C4-2B (cell line): ENCODE results near the gene THUMPD3.

Experiments
- H3K27ac ChIP-seq: fragments of 450-650 bp; 2 replicates; pipeline ENCODE4 v1.5.1; 2017
- CTCF ChIP-seq: fragments of 450-650 bp; conservative IDR thresholded peaks from 2 replicates; pipeline ENCODE4 v1.5.1; 2017; ENCODE audit warnings: mild to moderate bottlenecking
- ZFX ChIP-seq: fragments of 450-650 bp; IDR thresholded peaks from 2 replicates; pipeline ENCODE4 v1.6.1; 2017

The THUMPD3 gene, protein sequence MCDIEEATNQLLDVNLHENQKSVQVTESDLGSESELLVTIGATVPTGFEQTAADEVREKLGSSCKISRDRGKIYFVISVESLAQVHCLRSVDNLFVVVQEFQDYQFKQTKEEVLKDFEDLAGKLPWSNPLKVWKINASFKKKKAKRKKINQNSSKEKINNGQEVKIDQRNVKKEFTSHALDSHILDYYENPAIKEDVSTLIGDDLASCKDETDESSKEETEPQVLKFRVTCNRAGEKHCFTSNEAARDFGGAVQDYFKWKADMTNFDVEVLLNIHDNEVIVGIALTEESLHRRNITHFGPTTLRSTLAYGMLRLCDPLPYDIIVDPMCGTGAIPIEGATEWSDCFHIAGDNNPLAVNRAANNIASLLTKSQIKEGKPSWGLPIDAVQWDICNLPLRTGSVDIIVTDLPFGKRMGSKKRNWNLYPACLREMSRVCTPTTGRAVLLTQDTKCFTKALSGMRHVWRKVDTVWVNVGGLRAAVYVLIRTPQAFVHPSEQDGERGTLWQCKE

DNA sequence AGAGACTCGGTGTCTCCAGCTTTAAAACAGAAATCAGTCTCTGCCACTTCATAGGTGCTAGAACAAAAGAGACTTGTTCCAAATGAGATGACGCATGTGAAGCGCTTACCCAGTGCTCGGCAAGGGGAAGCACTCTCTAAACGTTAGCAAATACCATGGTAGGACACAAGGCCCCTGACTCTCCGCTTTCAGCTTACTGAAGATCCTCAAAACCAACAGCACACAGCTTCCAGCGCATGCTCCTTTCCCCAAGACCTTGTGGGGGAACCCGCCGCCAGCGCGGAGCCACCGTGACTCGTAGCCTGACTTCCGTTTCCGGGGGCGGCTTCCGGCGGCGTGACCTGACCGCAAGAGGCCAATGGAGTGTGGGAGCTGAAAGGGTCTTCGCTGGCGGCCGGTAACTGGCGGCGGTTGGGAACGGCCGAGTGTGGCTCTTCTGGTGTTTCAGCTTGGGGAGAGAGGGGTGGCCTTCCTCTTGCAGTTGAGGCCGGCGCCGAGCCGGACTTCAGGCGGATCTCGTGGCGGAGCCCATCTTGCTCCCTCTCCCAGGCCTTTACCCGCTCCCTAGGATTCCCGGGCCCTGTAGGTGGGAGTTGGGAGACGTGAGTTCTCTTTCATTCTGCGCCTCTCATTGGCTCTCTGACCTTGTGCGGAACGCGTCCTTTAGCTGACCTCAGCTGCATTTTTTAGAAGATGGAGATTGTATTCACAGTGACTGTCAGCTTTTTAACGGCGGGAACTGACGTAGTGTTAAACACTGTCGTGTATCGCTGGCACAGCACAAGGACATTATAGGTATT, at the start of gene THUMPD3:
Gene THUMPD3 (plus strand): TSS at position 324 of the 800 bp plus-strand sequence. CDS start 2,015 bp downstream, outside the sequence.
- TF ChIP-seq ZFX (peak; percentile 84), CTCF (no peak)

GRCh38 chr3:9314796-9315195, 48.1 kb upstream of the THUMPD3 start:
- peak overlapping the region; percentile 74 for H3K27ac ChIP-seq
- TF ChIP-seq ZFX (no peak), CTCF (no peak)

More for the DNA sequence above, at the start of gene THUMPD3:
- peak within 1 kb of the TSS; percentile 92 for H3K27ac ChIP-seq

- no peak overlapping the region for H3K27ac ChIP-seq
- TF ChIP-seq CTCF (no peak), ZFX (no peak)
These were observed 45.9 kb upstream of the THUMPD3 start for GRCh38 chr3:9316881-9317361.

DNA sequence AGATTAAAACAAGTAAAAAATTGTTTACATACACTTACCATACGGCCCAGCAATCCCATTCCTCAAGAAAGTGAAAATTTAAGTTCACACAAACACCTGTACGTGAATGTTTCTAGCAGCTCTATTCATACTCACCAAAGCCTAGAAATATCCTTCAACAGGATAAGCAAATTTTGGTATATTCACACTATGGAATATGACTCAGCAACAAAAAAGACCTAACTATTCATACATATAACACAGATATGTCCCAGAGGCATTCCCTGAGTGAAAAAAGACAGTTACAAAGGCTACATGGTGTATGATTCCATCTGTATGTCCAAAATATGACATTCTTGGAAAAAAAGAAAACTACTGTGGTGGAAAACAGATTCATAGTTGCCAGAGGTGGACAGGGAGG, 40.1 kb upstream of the THUMPD3 start:
- TF ChIP-seq CTCF (no peak), ZFX (no peak)
- no peak overlapping the region for H3K27ac ChIP-seq

DNA sequence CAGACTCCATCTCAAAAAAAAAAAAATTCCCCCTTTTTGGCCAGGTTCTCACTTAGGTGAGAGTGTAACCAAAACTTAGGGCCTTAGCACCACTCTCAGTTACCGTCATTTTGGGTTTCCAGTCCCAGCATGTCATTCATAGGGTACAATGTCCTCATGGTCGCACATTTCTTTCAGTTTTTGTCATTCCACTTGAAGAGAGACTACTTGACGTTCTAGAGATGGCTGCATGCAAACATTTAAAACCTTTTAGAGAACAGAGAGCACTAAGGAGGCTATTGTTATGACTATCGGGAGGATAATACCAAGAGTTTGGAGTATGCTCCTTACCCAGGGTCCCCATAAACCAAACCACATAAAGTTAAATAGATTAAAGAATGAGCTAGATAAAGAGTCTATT, 37.9 kb upstream of the THUMPD3 start:
- TF ChIP-seq CTCF = no peak
- TF ChIP-seq ZFX = no peak

GRCh38 chr3:9327578-9327977, 35.3 kb upstream of the THUMPD3 start:
- TF ChIP-seq CTCF = no peak
- TF ChIP-seq ZFX = no peak
- H3K27ac ChIP-seq = no peak overlapping the region

More for the DNA sequence above, 37.9 kb upstream of the THUMPD3 start:
- no peak overlapping the region for H3K27ac ChIP-seq
